Esophagus squamous epithelium (tissue), 4 donors: Measurements from ENCODE around the gene TBC1D5.
"Not testable (repeated sequence)": the region's sequence is repeated elsewhere in the genome, so short reads cannot be mapped to it uniquely, and the experiment has no call there.

Source experiments
- CTCF ChIP-seq, 6 experiments: fragments of 450-650 bp in 4 of 6; fragments of 200-600 bp in 2 of 6; sonication (generic) in 2 of 6; IDR thresholded peaks; one replicate each; pipeline ENCODE4 v1.5.1; 2016 to 2019; ENCODE audit warnings: antibody characterized with exemption in 6 of 6, mild to moderate bottlenecking in 4 of 6, moderate library complexity in 4 of 6
- POLR2A ChIP-seq, 4 donors: fragments of 450-650 bp; IDR thresholded peaks; one replicate each; pipeline ENCODE4 v1.6.1; 2017; ENCODE audit warnings: antibody characterized with exemption in 4 of 4, mild to moderate bottlenecking in 4 of 4, moderate library complexity in 3 of 4

DNA sequence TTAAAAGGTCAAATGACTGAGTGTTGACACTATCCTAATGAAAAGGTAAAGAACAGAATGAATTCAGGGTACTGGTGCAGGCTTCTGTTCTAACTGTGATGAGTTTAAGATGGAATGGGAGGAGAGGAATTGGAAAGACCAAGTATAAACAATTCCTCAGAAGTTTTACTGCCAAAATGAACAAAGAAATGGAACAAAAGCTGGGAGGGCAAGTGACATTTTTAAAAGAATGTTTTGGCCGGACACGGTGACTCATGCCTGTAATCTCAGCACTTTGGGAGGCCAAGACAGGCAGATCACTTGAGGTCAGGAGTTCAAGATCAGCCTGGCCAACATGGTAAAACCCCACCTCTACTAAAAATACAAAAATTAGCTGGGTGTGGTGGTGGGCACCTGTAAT lies 106.8 kb downstream of the TBC1D5 start:
- not testable (repeated sequence) for TF ChIP-seq CTCF, POLR2A (IDR thresholded peaks at IDR 0.05)
